AG20443 (cell line): ENCODE results near the gene KRTAP1-1.
"Not testable (repeated sequence)": the region's sequence is repeated elsewhere in the genome, so short reads cannot be mapped to it uniquely, and the experiment has no call there.

Experiments
- DNase-seq: peaks from one replicate; pipeline ENCODE4 v3.0.0; 2012; ENCODE audit warnings: low spot score, mixed read lengths

The KRTAP1-1 gene, protein sequence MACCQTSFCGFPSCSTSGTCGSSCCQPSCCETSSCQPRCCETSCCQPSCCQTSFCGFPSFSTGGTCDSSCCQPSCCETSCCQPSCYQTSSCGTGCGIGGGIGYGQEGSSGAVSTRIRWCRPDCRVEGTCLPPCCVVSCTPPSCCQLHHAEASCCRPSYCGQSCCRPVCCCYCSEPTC

DNA sequence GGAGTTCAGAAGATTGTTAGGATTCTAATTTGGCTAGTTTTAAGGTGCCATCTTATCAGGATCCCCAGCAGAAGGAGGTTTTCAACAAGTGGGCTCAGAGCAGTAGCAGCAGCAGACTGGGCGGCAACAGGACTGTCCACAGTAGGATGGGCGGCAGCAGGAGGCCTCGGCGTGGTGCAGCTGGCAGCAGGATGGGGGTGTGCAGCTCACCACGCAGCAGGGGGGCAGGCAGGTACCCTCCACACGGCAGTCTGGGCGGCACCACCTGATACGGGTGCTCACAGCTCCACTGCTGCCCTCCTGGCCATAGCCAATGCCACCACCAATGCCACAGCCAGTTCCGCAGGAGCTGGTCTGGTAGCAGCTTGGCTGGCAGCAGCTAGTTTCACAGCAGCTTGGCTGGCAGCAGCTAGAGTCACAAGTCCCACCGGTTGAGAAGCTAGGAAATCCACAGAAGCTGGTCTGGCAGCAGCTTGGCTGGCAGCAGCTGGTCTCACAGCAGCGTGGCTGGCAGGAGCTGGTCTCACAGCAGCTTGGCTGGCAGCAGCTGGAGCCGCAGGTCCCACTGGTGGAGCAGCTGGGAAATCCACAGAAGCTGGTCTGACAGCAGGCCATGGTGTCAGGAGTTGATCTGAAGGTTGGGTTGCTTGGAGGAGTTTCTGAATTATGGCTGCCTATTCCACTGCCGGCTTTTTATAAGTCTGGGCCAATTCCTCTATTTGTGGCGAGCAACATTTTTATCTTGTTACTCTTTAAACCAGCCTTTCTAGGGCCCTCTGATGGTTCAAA, at the start of gene KRTAP1-1:
Gene KRTAP1-1, minus strand, starts transcription at position 668 of the 789 bp plus-strand sequence. Its CDS starts 53 bp downstream, at position 615.
- peak; percentile 43 for DNase-seq

DNA sequence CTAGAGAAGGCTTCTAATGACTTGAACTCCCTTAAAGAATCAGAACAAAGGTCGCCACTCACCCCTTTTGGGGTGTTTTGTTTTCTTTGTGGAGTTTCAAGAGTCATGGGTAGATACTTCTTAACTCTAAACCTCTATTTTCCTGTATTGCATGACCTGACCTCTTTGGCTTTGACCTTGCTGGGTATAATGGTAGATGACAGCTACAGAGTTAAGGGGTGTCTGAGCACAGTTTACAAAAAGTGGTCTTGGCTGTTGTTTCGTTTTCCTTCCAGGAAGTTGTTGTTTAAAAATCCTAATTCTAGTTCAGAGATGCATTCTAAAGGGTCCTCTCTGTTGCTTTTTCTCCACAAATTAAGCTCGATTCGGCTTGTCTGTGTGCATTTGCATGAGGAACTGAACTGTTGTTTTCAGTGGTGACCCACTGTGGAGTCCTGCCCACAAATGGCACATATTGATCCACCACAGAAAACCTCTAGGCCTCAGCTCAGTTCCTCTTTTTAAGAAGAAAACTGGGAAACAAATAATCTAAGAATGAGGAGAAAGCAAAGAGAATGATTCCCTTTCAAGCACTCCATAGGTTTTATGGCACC, 47.6 kb upstream of the KRTAP1-1 start:
- not testable (repeated sequence) for DNase-seq

DNA sequence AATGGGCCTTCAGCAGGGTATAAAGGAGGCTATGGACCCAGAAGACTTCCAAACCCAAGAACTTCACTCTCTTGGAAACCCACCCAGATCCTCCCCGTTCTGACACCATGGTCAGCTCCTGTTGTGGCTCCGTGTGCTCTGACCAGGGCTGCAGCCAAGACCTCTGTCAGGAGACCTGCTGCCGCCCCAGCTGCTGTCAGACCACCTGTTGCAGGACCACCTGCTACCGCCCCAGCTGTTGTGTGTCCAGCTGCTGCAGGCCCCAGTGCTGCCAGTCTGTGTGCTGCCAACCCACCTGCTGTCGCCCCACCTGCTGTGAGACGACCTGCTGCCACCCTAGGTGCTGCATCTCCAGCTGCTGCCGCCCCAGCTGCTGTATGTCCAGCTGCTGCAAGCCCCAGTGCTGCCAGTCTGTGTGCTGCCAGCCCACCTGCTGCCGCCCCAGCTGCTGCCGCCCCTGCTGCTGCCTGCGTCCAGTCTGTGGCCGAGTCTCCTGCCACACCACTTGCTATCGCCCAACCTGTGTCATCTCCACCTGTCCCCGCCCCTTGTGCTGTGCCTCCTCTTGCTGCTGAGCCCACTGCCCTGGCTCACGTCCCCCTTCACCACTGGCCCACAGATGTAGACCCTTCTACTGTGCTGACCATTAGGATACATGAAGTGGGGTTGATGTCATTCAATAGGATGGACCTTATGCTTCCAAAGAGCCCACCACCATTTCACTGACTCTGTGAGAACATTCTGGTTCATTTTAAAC, 43.0 kb upstream of the KRTAP1-1 start, which contains the start of gene KRTAP4-7:
Gene KRTAP4-7, plus strand, starts transcription at position 51 of the 757 bp plus-strand sequence. Its CDS starts 57 bp downstream, at position 108.
- not testable (repeated sequence) for DNase-seq

DNA sequence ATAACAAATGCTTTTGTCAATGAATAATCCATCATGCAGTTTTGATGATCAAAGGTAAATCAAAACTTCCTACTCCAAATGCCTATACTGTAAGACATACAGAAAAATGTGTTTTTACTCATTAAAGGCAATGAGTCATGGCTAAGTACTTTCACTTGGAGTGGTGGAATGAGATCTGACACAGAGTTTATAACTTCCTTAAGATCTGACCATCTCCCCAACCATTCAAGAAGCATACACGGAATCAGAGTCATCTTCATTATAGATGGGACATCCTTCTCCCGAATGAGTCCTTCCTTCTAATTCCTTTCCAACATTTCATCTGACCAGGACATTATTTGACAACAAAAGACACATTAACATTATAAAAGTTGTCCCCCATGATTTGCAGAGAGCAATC, 42.2 kb upstream of the KRTAP1-1 start:
- DNase-seq: not testable (repeated sequence)

DNA sequence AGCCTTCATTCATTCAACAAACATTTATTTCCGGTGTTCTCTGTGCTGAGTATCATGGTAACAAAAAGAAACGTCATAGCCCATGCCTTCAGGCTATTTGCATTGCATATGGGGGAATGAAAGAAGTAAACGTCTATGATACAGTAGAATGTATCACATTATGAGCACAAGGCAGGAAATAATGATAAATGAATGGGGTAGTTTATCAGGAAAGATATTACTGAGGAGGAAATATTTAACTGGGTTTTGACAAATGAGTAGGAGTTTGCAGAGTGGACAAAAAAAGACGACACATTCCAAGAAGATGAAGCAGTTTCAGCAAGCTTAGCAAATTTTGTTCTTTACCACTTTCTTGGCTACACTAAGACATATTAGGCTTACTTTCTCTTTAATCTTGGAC, 41.4 kb upstream of the KRTAP1-1 start:
- no peak for DNase-seq

DNA sequence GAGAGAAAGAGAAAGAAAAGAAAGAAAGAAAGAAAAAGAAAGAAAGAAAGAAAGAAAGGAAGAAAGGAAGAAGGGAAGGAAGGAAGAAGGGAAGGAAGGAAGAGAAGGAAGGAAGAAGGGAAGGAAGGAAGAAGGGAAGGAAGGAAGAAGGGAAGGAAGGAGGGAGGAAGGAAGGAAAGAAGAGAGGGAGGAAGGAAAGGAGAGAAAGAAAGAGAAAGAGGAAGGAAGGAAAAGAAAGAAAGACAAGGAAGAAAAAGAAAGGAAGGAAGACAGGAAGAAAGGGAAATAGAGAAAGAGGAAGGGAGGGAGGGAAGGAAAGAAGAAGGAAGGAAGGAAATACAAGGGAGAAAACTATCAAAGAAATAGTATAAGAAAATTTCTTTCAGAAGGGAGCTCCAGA, 35.5 kb upstream of the KRTAP1-1 start:
- no peak for DNase-seq

DNA sequence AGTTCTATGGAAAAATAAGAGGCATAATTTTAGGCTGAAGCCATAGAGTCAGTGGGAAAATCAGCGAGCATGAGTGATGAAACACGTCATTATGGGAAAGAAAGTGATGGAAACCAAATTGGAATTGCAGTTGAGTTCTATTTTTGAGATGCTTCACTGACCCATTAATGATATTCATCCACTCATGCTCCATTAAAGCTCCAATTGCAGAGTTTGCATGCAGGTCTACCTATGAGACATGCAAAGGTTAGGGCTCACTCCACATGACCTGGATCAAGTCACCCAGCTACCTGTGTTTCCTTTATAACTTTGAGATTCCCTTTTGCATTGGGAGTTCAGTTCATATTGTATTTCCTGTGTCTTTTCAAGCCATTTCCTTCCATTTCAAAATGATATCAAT, 32.4 kb upstream of the KRTAP1-1 start:
- no peak for DNase-seq

DNA sequence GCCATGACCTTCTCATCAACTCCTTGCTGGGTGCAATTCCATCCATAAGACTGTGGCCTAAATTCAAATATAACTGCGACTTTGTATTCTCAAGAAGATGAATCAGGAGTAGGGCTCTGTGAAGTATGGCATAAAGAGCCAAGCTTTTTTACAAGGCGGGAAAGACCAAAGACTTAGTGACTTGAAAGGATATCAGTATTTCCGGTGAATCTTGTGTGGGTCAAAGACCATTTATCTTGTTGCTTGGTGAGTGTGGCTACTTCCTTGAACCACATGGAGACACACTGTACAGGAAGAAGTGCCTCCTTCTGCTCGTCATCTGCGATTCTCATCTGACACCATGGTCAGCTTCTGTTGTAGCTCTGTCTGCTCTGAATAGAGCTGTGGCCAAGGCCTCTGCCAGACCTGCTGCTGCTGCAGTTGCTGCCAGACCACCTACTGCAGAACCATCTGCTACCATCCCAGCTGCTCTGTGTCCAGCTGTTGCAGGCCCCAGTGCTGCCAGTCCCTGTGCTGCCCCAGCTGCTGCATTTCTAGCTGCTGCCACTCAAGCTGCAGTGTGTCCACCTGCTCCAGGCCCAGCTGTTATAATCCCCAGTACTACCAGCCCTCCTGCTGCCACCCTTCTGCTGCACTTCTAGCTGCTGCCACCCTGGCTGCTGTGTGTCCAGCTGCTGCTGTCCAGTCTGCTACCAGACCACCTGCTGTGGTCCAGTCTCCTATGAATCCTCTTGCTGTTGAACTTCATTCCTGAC, 30.5 kb upstream of the KRTAP1-1 start:
- DNase-seq: no peak

DNA sequence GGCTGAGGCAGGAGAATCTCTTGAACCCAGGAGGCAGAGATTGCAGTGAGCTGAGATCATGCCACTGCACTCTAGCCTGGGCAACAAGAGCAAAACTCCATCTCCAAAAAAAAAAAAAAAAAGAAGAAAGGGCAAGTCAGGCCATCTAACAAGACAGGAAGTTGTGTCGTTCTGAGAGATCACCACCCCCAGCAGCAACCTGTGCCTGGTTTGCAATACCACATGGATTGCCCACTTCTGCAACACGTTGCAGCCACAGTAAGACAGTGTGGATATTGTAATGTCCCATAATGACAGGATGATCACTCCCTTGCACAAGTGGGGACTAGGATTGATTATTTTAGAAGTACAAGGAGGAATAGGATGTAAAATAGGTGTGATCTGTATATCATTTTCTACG, 27.8 kb upstream of the KRTAP1-1 start:
- DNase-seq: no peak

DNA sequence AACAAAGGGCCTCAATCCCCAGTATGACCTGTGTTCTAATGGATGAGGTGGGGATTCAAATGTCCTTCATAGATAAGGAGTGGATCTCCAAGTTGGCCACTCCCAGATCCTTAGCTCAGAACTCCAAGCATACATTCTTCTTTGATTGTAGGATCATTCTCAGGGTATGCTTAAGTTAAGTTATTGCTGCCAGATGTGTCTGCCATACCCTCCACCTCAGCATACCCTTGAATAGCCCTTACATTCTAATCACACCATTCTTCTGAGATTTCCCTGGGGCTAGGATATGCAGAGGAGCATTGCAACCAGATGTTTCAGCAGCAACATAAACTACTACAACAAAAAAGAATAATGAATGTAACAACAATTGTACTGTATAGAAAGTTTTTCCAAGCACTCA, 26.0 kb upstream of the KRTAP1-1 start:
- no peak for DNase-seq

DNA sequence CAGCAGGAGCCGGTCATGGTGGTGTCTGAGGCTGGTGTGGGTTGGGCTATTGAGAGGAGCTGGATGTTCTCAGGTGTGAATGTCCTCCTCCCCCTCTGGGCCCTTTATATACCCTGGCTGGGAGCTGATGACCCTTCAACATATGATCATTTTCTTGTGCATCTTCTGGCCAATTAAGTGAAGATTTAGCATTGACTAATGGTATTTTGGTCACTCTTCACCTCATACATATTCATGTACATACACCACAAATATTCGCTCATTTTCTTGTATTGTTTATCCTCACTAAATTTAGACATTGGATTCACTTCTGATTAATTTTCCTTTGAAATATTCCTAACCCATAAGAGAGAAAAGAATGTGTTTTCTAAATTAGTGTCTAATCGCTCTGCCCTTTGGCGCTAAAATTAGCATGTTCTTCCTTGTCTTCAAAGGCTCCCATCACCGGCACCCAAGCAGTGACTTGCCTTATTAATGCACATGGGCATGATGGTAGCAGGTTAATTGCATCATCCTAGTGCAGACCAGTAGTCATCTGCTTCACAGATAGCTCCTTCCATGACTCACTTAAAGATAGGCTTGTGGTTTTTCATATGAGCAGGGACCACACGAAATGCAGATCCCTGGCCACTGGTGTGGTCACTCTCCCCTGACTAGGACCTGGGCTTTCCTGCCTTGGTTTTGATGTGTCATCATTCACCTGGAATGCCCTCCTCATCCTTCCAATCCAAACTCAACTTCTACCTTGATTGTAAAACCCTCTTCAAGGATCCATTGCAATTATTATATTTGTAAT, 24.8 kb upstream of the KRTAP1-1 start, which contains the start of gene KRTAP2-4:
Gene KRTAP2-4, minus strand, starts transcription at position 51 of the 796 bp plus-strand sequence. Its CDS starts 34 bp downstream, at position 17.
- DNase-seq: peak; percentile 68

DNA sequence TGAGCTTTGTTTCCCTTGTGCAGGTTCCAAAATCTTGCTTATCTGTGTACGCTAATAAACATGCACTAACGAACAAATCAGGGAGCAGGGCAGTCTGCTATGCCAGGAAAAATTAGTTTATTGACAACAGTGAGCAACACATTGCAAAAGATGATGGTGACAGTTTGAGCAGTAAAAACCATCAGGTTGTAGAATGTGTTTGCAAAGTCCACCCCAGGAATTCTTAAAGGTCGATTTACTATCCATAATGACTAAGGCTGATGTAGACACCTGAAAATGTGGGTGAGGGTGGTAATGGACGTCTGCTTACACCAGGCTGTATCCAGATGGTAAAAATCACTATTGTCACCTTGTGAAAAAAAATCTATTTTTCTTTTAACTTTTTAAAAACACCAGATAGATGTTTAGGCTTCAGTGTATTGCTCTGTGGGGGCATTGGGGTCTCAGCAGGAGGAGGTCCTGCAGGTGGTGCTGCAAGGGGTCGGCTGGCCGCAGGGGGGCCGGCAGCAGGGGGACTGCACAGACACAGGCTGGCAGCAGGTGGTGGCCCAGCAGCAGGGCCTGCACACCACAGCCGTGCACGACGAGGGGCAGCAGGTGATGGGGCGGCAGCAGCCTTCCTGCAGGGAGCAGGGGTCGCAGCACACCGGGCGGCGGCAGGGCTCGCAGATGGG, 23.9 kb upstream of the KRTAP1-1 start:
- DNase-seq: not testable (repeated sequence)

DNA sequence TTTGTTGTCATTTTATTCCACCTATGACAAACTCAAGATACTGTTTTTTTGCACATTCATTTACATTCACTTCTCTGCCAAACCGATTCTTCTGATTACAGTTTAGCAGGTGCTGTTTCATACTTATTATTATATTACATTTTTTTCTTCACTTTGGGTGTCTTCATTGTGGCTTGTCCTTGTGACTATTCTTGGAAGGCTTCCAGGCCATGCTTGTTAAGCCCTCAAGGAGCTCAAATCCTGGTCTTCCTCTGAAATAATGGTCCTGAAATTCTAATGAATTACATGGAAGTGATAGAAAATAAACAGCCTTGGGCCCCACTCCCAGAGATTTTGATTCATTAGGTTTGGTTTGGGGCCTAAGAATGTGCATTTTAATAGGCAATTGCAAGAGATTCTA, 23.1 kb upstream of the KRTAP1-1 start:
- no peak for DNase-seq

DNA sequence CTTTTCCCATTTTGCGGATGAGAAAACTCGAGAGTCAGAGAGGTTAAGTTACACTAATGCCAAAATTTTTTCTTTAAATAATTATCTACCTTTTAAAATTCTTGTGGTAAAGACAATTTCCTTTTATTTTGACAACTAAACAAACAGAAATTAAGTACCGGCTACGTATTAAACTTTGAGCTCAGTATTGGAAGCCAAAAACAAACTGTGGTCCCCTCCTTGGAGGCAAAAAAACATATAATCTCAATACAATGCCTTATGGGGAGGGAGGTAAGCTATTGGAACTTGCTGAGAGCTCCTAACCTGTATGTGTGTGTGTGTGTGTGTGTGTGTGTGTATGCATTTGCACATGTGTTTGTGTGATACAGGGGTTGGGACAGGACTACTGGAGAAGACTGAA, 22.2 kb upstream of the KRTAP1-1 start:
- DNase-seq: no peak

DNA sequence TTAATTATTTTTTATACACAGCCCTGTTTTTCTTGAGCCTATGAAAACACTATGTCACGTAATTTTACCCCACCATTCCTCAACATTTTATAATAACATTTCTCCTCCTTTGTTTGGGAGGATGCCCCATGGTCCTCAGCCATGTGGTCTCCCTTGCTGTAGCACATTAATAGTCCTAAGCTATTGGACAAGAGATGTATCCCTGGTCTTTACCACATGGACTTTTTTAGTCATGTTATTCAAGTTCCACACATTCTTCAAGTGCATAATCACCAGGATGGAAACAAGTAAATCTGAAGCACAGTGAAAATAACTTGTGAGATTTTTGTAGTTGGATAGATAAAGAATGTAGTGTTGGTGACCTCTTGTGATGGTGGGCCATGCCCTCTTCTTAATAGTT, 20.7 kb upstream of the KRTAP1-1 start:
- peak; percentile 70 for DNase-seq

DNA sequence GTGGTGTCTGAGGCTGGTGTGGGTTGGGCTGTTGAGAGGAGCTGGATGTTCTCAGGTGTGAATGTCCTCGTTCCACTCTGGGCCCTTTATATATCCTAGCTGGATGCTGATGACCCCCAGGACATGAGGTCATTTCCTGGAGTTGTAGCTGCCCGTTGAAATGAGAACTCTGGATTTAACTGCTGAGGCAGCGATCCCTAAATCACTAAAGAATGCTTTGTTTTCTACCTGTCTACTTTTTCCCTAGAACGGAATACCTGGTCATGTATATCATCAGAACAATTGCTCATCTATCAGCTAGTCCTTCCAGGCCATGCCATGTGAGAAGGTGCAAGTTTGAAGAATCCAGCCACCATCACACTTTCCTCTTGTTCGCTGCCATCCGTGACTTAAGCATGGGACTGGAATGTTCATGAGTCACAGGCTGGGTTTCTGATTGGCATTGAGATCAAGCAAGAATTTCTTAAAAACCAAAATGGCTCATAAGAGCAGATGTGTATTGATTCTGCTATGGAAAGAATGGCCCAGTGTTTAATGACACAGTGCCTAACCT, 18.9 kb upstream of the KRTAP1-1 start, which contains the start of gene KRTAP2-3:
Gene KRTAP2-3, minus strand, starts transcription at position 63 of the 553 bp plus-strand sequence. CDS start 64 bp downstream, outside the sequence.
- DNase-seq: peak; percentile 71

DNA sequence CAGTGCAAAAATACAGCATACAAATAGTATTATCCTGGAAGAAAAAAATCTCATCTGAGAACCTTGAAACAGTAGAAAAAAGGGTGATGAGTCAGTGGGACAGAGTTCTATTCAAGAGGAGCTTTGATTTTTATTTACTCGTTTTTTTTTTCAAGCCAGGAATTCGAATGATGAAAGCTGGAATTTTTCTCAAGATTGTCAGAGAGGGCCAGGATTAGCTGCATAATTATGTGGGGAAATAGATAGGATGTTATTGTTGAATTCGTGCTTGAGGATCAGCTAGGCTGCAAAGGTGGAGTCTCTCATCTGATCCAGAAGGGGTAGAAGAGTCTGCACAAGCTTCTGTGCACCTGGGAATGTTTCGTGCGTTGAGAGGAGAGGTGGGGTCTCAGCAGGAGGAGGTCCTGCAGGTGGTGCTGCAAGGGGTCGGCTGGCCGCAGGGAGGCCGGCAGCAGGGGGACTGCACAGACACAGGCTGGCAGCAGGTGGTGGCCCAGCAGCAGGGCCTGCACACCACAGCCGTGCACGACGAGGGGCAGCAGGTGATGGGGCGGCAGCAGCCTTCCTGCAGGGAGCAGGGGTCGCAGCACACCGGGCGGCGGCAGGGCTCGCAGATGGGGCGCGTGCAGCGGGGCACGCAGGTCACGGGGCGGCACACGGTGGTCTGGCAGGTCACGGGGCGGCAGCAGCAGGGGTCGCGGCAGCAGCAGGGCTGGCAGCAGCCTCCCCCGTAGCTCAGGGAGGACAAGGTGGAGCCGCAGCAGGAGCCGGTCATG, 18.2 kb upstream of the KRTAP1-1 start:
- DNase-seq: peak; percentile 61

DNA sequence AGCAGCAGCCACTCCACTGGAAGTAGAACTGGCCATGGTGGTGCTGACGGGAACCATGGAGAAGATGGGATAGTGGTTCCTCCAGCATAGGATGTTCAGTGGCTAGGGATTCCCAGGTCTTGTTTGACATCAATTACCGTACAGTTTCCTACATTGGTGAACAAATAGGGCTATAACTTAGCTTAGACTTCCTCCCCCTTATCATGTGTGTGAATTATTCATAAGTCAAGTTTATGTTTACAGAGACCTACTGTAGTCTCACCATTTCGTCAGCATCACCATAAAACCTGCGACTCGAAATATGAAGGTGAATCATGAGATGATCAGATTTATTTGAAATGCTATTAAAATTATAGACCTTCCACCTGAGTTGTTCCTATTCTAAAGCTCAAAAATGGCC, 17.5 kb upstream of the KRTAP1-1 start:
- no peak for DNase-seq

DNA sequence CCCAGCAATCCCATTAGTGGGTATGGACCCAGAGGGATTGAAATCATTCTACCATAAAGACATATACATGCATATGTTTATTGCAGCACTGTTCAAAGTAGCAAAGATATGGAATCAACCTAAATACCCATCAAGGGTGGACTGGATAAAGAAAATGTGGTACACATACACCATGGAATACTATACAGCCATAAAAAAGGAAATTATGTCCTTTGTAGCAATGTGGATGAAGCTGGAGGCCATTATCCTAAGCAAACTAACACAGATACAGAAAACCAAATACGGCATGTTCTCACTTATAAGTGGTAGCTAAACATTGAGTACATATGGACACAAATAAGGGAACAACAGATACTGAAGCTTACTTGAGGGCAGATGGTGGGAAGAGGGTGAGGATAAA, 16.3 kb upstream of the KRTAP1-1 start:
- no peak for DNase-seq
